Epithelial cell of esophagus (primary cell): Measurements from ENCODE around the gene ANKRD6.

Experiments
- DNase-seq: peaks from one replicate; pipeline ENCODE4 v3.0.0; 2010; ENCODE audit warnings: low read depth
- H3K4me3 ChIP-seq: 2 replicates; pipeline ENCODE4 v1.5.1; 2011; ENCODE audit warnings: mild to moderate bottlenecking, low read length, control low read depth
- CTCF ChIP-seq: IDR thresholded peaks from 2 replicates; pipeline ENCODE4 v1.5.1; 2011; ENCODE audit warnings: low read depth, mild to moderate bottlenecking, low read length, control low read depth, inconsistent platforms; ENCODE audit not compliant: insufficient read depth; ENCODE audit errors: missing control alignments

Gene ANKRD6

GRCh38 chr6:89404512-89404911 lies 28.4 kb upstream of the ANKRD6 start:
- no peak overlapping the region for H3K4me3 ChIP-seq
- no peak for TF ChIP-seq CTCF
- DNase-seq, result no peak

GRCh38 chr6:89406141-89406540 lies 26.8 kb upstream of the ANKRD6 start:
- no peak for TF ChIP-seq CTCF
- no peak for DNase-seq
- H3K4me3 ChIP-seq, result no peak overlapping the region

- no peak for DNase-seq
- H3K4me3 ChIP-seq, result no peak overlapping the region
- no peak for TF ChIP-seq CTCF
Measured at GRCh38 chr6:89409461-89410035, 23.4 kb upstream of the ANKRD6 start.

- H3K4me3 ChIP-seq, result no peak overlapping the region
- no peak for TF ChIP-seq CTCF
- DNase-seq, result no peak
Measured at GRCh38 chr6:89410231-89410761, 22.7 kb upstream of the ANKRD6 start.

GRCh38 chr6:89410788-89411144 lies 22.2 kb upstream of the ANKRD6 start:
- TF ChIP-seq CTCF, result no peak
- DNase-seq, result no peak
- H3K4me3 ChIP-seq, result peak overlapping the region; percentile 39

GRCh38 chr6:89411145-89412070 lies 21.5 kb upstream of the ANKRD6 start:
- H3K4me3 ChIP-seq, result peak overlapping the region; percentile 39
- no peak for TF ChIP-seq CTCF
- no peak for DNase-seq
